Neural cell (in vitro differentiated cells): ENCODE results near the gene LPXN. TPM values are rescaled to one million over a fixed set of nuclear protein-coding genes. Genes with fewer than 3 reads are reported as not detected.

ENCODE experiments used
- H2AFZ ChIP-seq: fragments of 200-600, 300-800 bp; sonication (generic), shearing (Covaris generic); 2 replicates; pipeline ENCODE4 v1.6.0; 2014; ENCODE audit warnings: low read depth, mild to moderate bottlenecking, antibody characterized with exemption, low read length, moderate library complexity
- H3F3A ChIP-seq: fragments of 200-600 bp; shearing (Covaris generic); 2 replicates; pipeline ENCODE4 v1.6.1; 2016; ENCODE audit warnings: mild to moderate bottlenecking, moderate library complexity, mixed read lengths, antibody characterized with exemption, low read length; ENCODE audit not compliant: insufficient read depth, poor library complexity, severe bottlenecking
- H3K27ac ChIP-seq: fragments of 200-600, 300-800 bp; sonication (generic), shearing (Covaris generic); 2 replicates; pipeline ENCODE4 v1.5.1; 2014; ENCODE audit warnings: mild to moderate bottlenecking, low read length, moderate library complexity
- H3K27me3 ChIP-seq: fragments of 300-800, 200-600 bp; sonication (generic), shearing (Covaris generic); 2 replicates; pipeline ENCODE4 v1.6.0; 2014; ENCODE audit warnings: mild to moderate bottlenecking, low read depth, low read length, moderate library complexity; ENCODE audit not compliant: insufficient read depth
- H3K36me3 ChIP-seq: fragments of 300-800, 200-600 bp; sonication (generic), shearing (Covaris generic); 2 replicates; pipeline ENCODE4 v1.5.1; 2014; ENCODE audit warnings: mild to moderate bottlenecking, antibody characterized with exemption, low read length, moderate library complexity; ENCODE audit not compliant: insufficient read depth
- H3K4me2 ChIP-seq: fragments of 300-800, 200-600 bp; sonication (generic), shearing (Covaris generic); 2 replicates; pipeline ENCODE4 v1.6.0; 2014; ENCODE audit warnings: mild to moderate bottlenecking, low read length
- H3K4me3 ChIP-seq: fragments of 300-800, 200-600 bp; sonication (generic), shearing (Covaris generic); 2 replicates; pipeline ENCODE4 v1.5.1; 2014; ENCODE audit warnings: mild to moderate bottlenecking, low read length, moderate library complexity
- H3K79me2 ChIP-seq: fragments of 200-600 bp; shearing (Covaris generic); replicated peaks from 2 replicates; pipeline ENCODE4 v1.6.0; 2014; ENCODE audit warnings: mild to moderate bottlenecking, low read length, moderate library complexity; ENCODE audit not compliant: insufficient read depth
- H3K9ac ChIP-seq: fragments of 300-800, 200-600 bp; sonication (generic), shearing (Covaris generic); 2 replicates; pipeline ENCODE4 v1.6.1; 2016; ENCODE audit warnings: mild to moderate bottlenecking, low read length, mixed read lengths
- H3K9me2 ChIP-seq: fragments of 200-600 bp; shearing (Covaris generic); 2 replicates; pipeline ENCODE4 v1.6.1; 2016; ENCODE audit warnings: mild to moderate bottlenecking, low read length, mixed read lengths; ENCODE audit not compliant: insufficient read depth
- H3K9me3 ChIP-seq: fragments of 200-600, 300-800 bp; sonication (generic), shearing (Covaris generic); 2 replicates; pipeline ENCODE4 v1.6.1; 2016; ENCODE audit warnings: mild to moderate bottlenecking, mixed run types, low read length, moderate library complexity, mixed read lengths
- H4K20me1 ChIP-seq: fragments of 200-600 bp; shearing (Covaris generic); 2 replicates; pipeline ENCODE4 v1.6.1; 2016; ENCODE audit warnings: mild to moderate bottlenecking, mixed run types; ENCODE audit not compliant: insufficient read depth
- EP300 ChIP-seq: fragments of 450-650 bp; conservative IDR thresholded peaks from 2 replicates; pipeline ENCODE4 v1.6.1; 2014; ENCODE audit warnings: antibody characterized with exemption, mild to moderate bottlenecking, moderate library complexity; ENCODE audit not compliant: poor library complexity, severe bottlenecking
- EZH2 ChIP-seq: fragments of 200-600, 300-800 bp; shearing (Covaris generic), sonication (generic); IDR thresholded peaks from 2 replicates; pipeline ENCODE4 v1.6.1; 2014; ENCODE audit warnings: antibody characterized with exemption, low read length, borderline replicate concordance, mild to moderate bottlenecking; ENCODE audit not compliant: insufficient read depth, poor library complexity, severe bottlenecking
- MXI1 ChIP-seq: fragments of 450-650 bp; conservative IDR thresholded peaks from 2 replicates; pipeline ENCODE4 v1.6.1; 2014; ENCODE audit warnings: antibody characterized with exemption, mild to moderate bottlenecking; ENCODE audit not compliant: poor library complexity, severe bottlenecking
- POLR2AphosphoS5 ChIP-seq: IDR thresholded peaks from 2 replicates; pipeline ENCODE4 v1.6.1; 2012
- RAD21 ChIP-seq: fragments of 450-650 bp; conservative IDR thresholded peaks from 2 replicates; pipeline ENCODE4 v1.6.1; 2014; ENCODE audit warnings: antibody characterized with exemption, mild to moderate bottlenecking, moderate library complexity
- REST ChIP-seq: IDR thresholded peaks from 2 replicates; pipeline ENCODE4 v1.6.1; 2012; ENCODE audit warnings: borderline replicate concordance
- SMC3 ChIP-seq: fragments of 450-650 bp; conservative IDR thresholded peaks from 2 replicates; pipeline ENCODE4 v1.6.1; 2014; ENCODE audit warnings: antibody characterized with exemption, mild to moderate bottlenecking, moderate library complexity; ENCODE audit not compliant: poor library complexity
- TAF1 ChIP-seq: IDR thresholded peaks from 2 replicates; pipeline ENCODE4 v1.6.1; 2012; ENCODE audit warnings: low read depth
- polyA plus RNA-seq: library from polyadenylated mRNA; depleted of rRNA; stranded (reverse); fragments of >200 nt; gene quantifications from 2 replicates; pipeline ENCODE4 v1.2.3, GENCODE V29; 2014
- TF ChIP-seq, protein P1 (sequence below): fragments of 450-650 bp; IDR thresholded peaks from 2 replicates; pipeline ENCODE4 v1.5.1; 2014; ENCODE audit warnings: antibody characterized with exemption, mild to moderate bottlenecking, moderate library complexity; ENCODE audit not compliant: poor library complexity, severe bottlenecking

LPXN gene
- polyA plus RNA-seq, 1 donor from 2014 or later: 4.1 TPM

GRCh38 chr11:58507355-58507754 is 68.3 kb downstream of the LPXN start:
- no peaks in the 10 kb centered on the region for H3F3A ChIP-seq
- TF ChIP-seq POLR2AphosphoS5: no peak
- no peak for TF ChIP-seq REST
- no peak for TF ChIP-seq RAD21
- TF ChIP-seq, protein P1, sequence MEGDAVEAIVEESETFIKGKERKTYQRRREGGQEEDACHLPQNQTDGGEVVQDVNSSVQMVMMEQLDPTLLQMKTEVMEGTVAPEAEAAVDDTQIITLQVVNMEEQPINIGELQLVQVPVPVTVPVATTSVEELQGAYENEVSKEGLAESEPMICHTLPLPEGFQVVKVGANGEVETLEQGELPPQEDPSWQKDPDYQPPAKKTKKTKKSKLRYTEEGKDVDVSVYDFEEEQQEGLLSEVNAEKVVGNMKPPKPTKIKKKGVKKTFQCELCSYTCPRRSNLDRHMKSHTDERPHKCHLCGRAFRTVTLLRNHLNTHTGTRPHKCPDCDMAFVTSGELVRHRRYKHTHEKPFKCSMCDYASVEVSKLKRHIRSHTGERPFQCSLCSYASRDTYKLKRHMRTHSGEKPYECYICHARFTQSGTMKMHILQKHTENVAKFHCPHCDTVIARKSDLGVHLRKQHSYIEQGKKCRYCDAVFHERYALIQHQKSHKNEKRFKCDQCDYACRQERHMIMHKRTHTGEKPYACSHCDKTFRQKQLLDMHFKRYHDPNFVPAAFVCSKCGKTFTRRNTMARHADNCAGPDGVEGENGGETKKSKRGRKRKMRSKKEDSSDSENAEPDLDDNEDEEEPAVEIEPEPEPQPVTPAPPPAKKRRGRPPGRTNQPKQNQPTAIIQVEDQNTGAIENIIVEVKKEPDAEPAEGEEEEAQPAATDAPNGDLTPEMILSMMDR: no peak
- TF ChIP-seq MXI1: no peak
- TF ChIP-seq EZH2: no peak
- no peak for TF ChIP-seq SMC3
- TF ChIP-seq TAF1: no peak
- no peak for TF ChIP-seq EP300
- H3K36me3 ChIP-seq: no peaks in the 10 kb centered on the region
- H3K9me3 ChIP-seq: no peaks in the 10 kb centered on the region
- no peak overlapping the region for H3K9ac ChIP-seq
- no peaks in the 10 kb centered on the region for H3K27me3 ChIP-seq
- no peaks in the 10 kb centered on the region for H3K79me2 ChIP-seq
- no peak overlapping the region for H3K4me2 ChIP-seq
- no peaks in the 10 kb centered on the region for H4K20me1 ChIP-seq
- no peak overlapping the region for H3K4me3 ChIP-seq
- no peak overlapping the region for H2AFZ ChIP-seq
- H3K9me2 ChIP-seq: no peaks in the 10 kb centered on the region
- H3K27ac ChIP-seq: no peak overlapping the region

DNA sequence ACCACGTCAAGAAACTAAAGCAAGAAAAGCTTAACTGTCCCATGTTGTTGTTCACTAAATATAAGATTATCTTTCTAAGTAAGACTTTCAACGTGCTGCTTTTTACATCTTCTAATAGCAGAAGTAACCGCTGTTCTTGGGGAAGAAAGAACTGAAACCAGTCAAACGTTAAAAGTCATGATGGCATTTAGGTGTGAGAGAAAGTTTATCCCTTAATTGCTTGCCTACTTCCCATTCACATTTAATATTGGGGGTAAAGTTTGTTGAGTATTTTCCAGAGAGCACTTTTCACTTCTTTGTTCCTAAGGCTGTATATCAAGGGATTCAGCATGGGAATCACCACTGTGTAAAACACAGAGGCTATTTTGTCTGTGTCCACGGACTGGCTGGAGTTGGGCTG is 68.7 kb downstream of the LPXN start:
- Histone ChIP-seq H3K27me3 (no peaks in the 10 kb centered on the region), H3K4me2 (no peak overlapping the region), H2AFZ (no peak overlapping the region), H3K9me2 (no peaks in the 10 kb centered on the region), H3K36me3 (no peaks in the 10 kb centered on the region), H4K20me1 (no peaks in the 10 kb centered on the region), H3K4me3 (no peak overlapping the region), H3K79me2 (no peaks in the 10 kb centered on the region), H3K9me3 (no peaks in the 10 kb centered on the region), H3F3A (no peaks in the 10 kb centered on the region), H3K9ac (no peak overlapping the region), H3K27ac (no peak overlapping the region)
- TF ChIP-seq SMC3 (no peak), EP300 (no peak), MXI1 (no peak), TAF1 (no peak), REST (no peak), RAD21 (no peak), EZH2 (no peak), POLR2AphosphoS5 (no peak)
- TF ChIP-seq, protein P1: no peak
